Rectal smooth muscle tissue (tissue), 1 donor: ENCODE measurements around the gene RASSF5.

Experiments used
- H3K27ac ChIP-seq: one replicate; pipeline ENCODE4 v1.7.0; 2013; ENCODE audit warnings: low read depth, low read length, inconsistent platforms
- H3K27me3 ChIP-seq: one replicate; pipeline ENCODE4 v1.7.0; 2013; ENCODE audit warnings: low read length; ENCODE audit not compliant: control insufficient read depth, insufficient read depth
- H3K36me3 ChIP-seq: one replicate; pipeline ENCODE4 v1.7.0; 2013; ENCODE audit warnings: low read length; ENCODE audit not compliant: control insufficient read depth, insufficient read depth
- H3K4me1 ChIP-seq: one replicate; pipeline ENCODE4 v1.7.0; 2013; ENCODE audit warnings: low read length; ENCODE audit not compliant: control insufficient read depth, insufficient read depth
- H3K4me3 ChIP-seq: one replicate; pipeline ENCODE4 v1.7.0; 2013; ENCODE audit warnings: low read length
- H3K9ac ChIP-seq: one replicate; pipeline ENCODE4 v1.7.0; 2013; ENCODE audit warnings: low read length

The RASSF5 gene

DNA sequence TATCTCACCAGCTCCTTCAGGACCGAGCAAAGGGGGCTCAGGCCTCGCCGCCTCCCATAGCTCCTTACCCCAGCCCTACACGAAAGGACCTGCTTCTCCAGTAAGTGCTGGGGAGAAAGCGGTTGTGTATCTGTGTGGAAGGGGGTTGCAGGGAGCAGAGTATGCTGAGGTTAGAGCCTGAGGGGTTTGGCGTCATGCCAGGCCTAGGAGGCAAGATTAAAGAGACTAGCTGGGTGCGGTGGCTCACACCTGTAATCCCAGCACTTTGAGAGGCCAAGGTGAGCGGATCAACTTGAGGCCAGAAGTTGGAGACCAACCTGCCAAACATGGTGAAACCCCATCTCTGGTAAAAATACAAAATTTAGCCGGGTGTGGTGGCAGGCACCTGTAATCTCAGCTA lies 14.1 kb upstream of the RASSF5 start:
- Histone ChIP-seq H3K36me3 (peaks cover 7% of the 10 kb centered on the region), H3K4me3 (no peak overlapping the region), H3K27ac (no peak overlapping the region), H3K9ac (no peak overlapping the region), H3K4me1 (peaks cover 8% of the 10 kb centered on the region), H3K27me3 (no peaks in the 10 kb centered on the region)

DNA sequence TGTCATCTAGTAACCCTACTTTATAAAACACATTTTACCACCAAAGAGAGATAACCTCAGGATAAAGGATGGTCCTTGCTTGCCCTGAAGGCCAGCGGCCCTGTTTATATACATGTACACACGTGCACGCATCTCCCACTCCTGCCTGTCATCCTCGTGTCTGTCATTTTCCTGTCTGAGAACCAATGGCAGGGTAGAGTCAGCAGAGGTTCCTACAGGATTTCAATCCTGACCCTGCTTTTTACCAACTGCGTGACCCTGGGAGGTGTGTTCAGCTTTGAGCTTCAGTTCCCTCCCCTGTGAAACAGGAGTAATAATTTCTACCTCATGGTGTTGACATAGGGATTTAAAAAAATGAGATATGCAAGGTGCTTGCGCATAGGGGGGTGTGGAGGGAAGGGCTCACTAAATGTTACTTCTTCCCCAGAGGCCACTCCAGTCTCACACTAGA lies 12.3 kb upstream of the RASSF5 start:
- H3K9ac ChIP-seq, result no peak overlapping the region
- no peaks in the 10 kb centered on the region for H3K27me3 ChIP-seq
- H3K4me1 ChIP-seq, result peaks cover 8% of the 10 kb centered on the region
- no peak overlapping the region for H3K4me3 ChIP-seq
- H3K27ac ChIP-seq, result no peak overlapping the region
- H3K36me3 ChIP-seq, result peaks cover 7% of the 10 kb centered on the region

DNA sequence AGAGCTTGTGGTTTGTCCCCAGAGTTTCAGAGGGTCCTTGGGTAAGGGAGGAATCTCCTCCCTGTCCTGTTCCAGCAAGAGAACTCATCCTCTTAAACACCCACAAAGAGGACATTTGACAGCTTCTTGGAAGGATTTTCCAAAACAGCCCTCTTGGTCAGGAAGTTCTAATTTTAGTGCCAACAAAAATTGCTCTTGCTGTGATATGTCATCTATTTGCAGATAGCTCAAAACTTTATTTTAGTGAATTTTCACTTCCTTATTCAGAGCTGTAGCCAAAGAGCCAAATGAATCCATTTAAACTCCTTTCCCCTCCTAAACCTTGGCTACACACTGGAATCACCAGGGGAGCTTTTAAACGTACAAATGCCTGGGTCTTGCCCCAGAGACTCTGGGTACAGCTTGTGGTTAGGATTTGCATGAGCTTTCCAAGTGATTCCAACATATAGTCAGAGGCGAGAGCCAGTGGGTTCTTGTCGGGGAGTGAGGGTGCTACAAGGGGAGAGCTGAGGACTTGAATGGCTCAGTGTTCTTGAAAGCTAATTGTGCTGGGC lies 11.8 kb upstream of the RASSF5 start:
- Histone ChIP-seq H3K36me3 (peaks cover 7% of the 10 kb centered on the region), H3K4me3 (no peak overlapping the region), H3K9ac (no peak overlapping the region), H3K27me3 (no peaks in the 10 kb centered on the region), H3K27ac (no peak overlapping the region), H3K4me1 (peaks cover 8% of the 10 kb centered on the region)

DNA sequence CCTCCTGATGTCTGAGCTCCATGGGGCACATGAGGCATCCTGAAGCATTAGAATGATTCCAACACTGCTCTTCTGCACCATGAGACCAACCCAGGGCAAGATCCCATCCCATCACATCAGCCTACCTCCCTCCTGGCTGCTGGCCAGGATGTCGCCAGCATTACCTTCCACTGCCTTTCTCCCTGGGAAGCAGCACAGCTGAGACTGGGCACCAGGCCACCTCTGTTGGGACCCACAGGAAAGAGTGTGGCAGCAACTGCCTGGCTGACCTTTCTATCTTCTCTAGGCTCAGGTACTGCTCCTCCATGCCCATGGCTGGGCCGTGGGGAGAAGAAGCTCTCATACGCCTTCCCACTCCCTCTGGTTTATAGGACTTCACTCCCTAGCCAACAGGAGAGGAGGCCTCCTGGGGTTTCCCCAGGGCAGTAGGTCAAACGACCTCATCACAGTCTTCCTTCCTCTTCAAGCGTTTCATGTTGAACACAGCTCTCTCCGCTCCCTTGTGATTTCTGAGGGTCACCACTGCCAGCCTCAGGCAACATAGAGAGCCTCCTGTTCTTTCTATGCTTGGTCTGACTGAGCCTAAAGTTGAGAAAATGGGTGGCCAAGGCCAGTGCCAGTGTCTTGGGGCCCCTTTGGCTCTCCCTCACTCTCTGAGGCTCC lies 11.1 kb upstream of the RASSF5 start:
- Histone ChIP-seq H3K4me3 (no peak overlapping the region), H3K9ac (no peak overlapping the region), H3K27me3 (no peaks in the 10 kb centered on the region), H3K27ac (no peak overlapping the region), H3K4me1 (peaks cover 8% of the 10 kb centered on the region), H3K36me3 (peaks cover 7% of the 10 kb centered on the region)

DNA sequence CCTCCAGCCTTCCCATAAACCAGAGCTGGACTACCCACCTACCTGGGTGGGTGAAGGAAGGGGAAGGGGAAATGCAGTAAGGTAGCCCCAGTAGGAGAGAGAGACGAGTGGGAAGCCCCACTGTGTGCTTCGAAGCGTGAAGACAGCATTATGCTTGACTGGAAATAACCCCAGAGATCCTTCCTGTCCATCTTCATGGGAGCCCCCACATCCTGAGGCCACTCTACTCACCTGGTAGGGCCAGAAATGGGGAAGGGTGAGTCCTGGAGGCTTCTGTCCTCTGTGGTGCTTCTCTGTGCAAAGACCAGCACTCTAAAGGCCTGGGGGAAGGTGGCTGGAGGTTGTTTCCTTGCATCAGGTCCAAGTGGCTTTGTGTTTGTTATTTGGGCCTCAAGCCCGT lies 10.0 kb upstream of the RASSF5 start:
- Histone ChIP-seq H3K27me3 (no peaks in the 10 kb centered on the region), H3K36me3 (peaks cover 7% of the 10 kb centered on the region), H3K9ac (no peak overlapping the region), H3K4me3 (no peak overlapping the region), H3K4me1 (peaks cover 8% of the 10 kb centered on the region), H3K27ac (no peak overlapping the region)

DNA sequence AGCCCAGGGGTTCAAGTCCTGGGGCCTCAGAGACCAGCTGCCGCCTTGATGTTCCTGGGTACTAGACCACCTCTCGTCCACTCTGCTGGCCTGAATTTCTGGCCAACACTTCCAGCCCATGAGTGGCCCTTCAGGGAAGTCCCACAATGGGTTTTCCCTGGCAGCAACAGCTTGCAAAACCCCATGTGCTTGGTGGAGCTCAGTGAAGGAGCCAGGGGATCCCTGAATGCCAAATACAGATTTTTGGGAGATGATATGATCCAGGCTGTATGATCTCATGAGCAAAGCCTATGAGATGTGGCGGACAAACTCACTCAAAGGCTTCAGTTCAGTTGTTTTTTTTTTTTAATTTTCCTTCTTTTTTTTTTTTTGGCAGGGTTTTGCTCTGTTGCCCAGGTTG lies 9.6 kb upstream of the RASSF5 start:
- H3K27ac ChIP-seq, result no peak overlapping the region
- no peak overlapping the region for H3K4me3 ChIP-seq
- H3K27me3 ChIP-seq, result no peaks in the 10 kb centered on the region
- H3K36me3 ChIP-seq, result peaks cover 7% of the 10 kb centered on the region
- H3K9ac ChIP-seq, result no peak overlapping the region
- peaks cover 8% of the 10 kb centered on the region for H3K4me1 ChIP-seq

DNA sequence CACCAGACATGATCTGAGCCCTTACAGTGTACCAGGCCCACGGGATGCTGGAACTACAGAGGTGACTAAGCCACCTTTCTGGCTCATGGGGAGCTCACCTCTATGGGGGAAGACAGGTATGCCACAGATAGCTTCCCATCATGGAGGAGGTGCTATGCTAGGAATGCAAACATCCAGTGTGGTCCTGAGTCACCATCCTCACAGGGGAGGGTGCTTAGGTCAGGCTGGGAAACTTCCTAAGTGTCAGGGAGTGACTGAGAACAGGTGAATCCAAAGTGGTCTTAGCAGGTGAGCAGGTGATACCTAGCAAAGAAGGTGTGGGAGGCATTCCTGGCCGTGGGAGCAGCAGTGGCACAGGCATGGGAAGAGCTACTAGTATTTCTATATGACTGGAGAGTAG lies 8.6 kb upstream of the RASSF5 start:
- Histone ChIP-seq H3K9ac (no peak overlapping the region), H3K4me1 (peaks cover 8% of the 10 kb centered on the region), H3K4me3 (no peak overlapping the region), H3K36me3 (peaks cover 4% of the 10 kb centered on the region), H3K27me3 (no peaks in the 10 kb centered on the region), H3K27ac (no peak overlapping the region)

DNA sequence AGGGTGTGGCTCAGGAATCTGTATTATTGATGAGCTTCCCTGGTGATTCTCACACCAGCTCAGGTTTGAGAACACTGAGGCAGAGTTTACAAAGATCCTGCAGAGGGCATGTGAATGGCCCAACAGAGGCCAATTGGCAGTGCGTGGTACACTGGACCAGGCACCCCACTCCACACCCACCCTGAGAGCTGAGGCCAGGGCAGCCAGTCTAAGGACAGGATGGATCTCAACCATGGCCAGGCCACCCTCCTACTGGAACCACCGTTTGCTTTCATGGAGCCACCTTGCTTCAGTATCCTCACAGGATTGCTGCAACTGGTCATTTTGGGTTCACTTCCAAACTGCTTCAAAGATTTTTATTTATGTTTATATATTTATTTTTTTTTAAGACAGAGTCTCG lies 7.3 kb upstream of the RASSF5 start:
- H3K27ac ChIP-seq, result no peak overlapping the region
- no peaks in the 10 kb centered on the region for H3K36me3 ChIP-seq
- no peak overlapping the region for H3K9ac ChIP-seq
- H3K27me3 ChIP-seq, result no peaks in the 10 kb centered on the region
- no peak overlapping the region for H3K4me3 ChIP-seq
- H3K4me1 ChIP-seq, result peaks cover 5% of the 10 kb centered on the region

DNA sequence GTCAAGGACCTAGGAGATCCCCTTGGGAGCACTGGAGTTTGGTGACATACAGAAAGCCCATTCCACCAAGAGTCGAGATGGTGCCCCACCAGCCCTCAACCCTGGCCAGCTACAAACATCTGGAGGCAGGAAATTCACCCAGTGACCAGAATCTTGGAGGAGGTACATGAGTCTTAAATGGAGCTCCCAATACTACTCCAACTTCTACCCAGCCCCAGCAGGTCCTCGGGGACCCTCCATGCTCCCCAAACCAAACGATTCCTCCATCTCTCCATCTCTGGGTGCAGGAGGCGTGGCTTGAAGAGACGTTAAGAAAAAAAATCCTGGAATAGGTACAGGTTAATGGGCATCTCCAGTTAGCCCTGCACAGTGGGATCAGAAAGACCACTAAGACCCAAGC lies 5.5 kb upstream of the RASSF5 start:
- no peak overlapping the region for H3K27ac ChIP-seq
- no peaks in the 10 kb centered on the region for H3K36me3 ChIP-seq
- no peak overlapping the region for H3K9ac ChIP-seq
- no peaks in the 10 kb centered on the region for H3K27me3 ChIP-seq
- H3K4me3 ChIP-seq, result no peak overlapping the region
- no peaks in the 10 kb centered on the region for H3K4me1 ChIP-seq

DNA sequence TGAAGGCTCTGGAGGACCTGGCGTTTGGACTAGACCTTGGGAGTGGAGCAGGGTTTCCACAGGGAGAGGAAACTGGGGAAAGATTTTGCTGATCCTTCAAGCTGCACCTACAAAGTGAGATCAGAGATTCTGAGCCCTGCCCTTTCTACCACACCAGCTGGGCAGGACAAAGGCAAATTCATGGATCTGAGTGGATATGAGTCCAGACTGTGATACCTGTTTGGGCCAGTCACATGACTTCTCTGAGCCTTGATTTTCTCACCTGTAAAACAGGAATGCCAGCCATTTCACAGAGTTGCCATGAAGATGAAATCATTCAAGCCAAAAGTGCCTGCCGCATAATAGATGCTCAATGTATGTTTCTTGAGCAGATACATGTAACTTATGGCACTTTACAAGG lies 4.9 kb upstream of the RASSF5 start:
- Histone ChIP-seq H3K4me3 (no peak overlapping the region), H3K4me1 (no peaks in the 10 kb centered on the region), H3K9ac (no peak overlapping the region), H3K27me3 (no peaks in the 10 kb centered on the region), H3K27ac (no peak overlapping the region), H3K36me3 (no peaks in the 10 kb centered on the region)

DNA sequence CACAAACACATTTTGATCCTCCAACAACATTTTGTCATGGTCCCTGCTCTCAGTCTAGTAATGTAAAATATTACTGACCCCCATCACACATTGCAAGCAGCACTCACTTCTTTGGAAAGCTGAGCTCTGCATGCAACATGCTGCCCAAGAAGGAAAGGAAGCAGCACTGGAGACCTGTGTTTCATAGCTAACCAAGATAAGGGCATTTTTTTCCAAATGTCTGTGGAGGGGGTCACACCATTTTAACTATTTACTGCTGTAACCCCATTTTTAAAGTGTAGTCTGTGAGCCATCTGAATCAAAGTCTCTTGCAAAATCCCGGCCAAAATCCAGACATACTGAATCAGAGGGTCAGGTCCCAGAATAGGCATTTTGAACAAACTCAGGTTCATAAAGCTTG lies 4.5 kb upstream of the RASSF5 start:
- Histone ChIP-seq H3K9ac (no peak overlapping the region), H3K27ac (no peak overlapping the region), H3K36me3 (no peaks in the 10 kb centered on the region), H3K4me1 (no peaks in the 10 kb centered on the region), H3K4me3 (no peak overlapping the region), H3K27me3 (peaks cover under 1% of the 10 kb centered on the region)

DNA sequence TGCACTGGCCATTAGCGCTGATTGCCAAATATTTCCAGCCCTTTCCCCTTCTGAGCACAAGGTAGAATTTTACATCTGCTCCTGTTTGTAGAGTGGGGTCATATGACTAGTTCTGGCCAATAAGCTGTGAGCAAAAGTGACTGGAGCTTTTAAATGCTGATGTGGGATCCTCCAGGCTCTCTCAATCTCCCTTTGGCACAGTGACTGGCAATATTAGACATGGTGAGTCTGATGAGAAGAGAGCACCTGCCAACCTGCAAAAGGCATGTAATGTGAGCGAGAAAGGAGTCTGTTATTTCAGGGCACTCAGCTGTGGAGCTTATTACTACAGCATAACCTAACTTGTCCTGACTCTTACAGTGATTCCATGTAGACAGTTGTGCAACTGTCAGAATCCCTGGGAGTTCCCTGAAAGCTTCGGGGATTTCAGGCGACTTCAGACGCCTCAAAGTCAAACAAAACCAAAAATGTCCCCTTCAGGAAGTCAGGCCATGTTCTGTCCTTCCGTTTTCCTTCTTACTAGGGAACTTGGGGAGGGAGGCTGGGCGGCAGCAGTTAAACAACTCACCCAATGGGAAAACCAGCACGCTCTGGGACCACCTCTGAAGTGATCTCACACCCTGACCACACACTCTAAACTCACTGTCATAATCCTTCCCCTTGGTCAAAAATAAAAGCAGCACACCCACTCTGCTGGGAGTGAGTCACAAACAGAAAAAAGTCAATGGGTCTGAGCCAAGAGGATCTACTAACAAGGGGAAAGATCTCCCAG lies 3.6 kb upstream of the RASSF5 start:
- H3K4me1 ChIP-seq, result no peaks in the 10 kb centered on the region
- H3K27ac ChIP-seq, result no peak overlapping the region
- H3K36me3 ChIP-seq, result no peaks in the 10 kb centered on the region
- H3K9ac ChIP-seq, result no peak overlapping the region
- H3K27me3 ChIP-seq, result peaks cover 5% of the 10 kb centered on the region
- no peak overlapping the region for H3K4me3 ChIP-seq

DNA sequence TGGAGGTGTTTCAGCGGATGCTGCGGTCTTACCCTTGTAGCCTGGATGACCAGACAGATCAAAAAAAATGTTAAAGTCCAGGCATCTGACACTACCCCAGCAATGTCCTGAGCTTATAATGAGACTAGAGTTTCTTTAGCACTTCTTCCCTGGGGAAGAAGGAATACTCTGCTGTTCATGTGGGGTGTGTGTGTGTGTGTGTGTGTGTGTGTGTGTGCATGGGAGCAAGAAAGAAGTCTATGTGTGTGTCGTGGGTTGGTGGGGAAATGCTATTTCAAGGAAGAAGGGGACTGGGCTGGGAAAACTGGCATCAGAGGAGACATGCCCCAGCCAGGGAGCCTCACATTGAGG lies 3.0 kb upstream of the RASSF5 start:
- Histone ChIP-seq H3K9ac (no peak overlapping the region), H3K27me3 (peaks cover 5% of the 10 kb centered on the region), H3K27ac (no peak overlapping the region), H3K36me3 (no peaks in the 10 kb centered on the region), H3K4me3 (no peak overlapping the region), H3K4me1 (no peaks in the 10 kb centered on the region)
